OCI-LY3 (cell line): Measurements from ENCODE around the gene PRSS50.

Source experiments
- H2AFZ ChIP-seq: fragments of 200-600, 300-600 bp; shearing (Covaris generic); 2 replicates; pipeline ENCODE4 v1.6.0; 2014; ENCODE audit warnings: antibody characterized with exemption, low read depth, low read length
- H3K27ac ChIP-seq: fragments of 200-600, 300-600 bp; sonication (generic); 2 replicates; pipeline ENCODE4 v1.5.1; 2014; ENCODE audit warnings: mild to moderate bottlenecking, low read length, moderate library complexity, mixed read lengths
- H3K27me3 ChIP-seq: fragments of 200-600, 300-600 bp; sonication (generic); 2 replicates; pipeline ENCODE4 v1.6.1; 2014; ENCODE audit warnings: low read depth, low read length, mixed read lengths
- H3K36me3 ChIP-seq: fragments of 200-600, 300-600 bp; sonication (generic); replicated peaks from 2 replicates; pipeline ENCODE3; 2014; ENCODE audit warnings: low read depth, low read length, mixed read lengths
- H3K4me1 ChIP-seq: fragments of 300-600, 200-600 bp; sonication (generic); 2 replicates; pipeline ENCODE4 v1.6.1; 2014; ENCODE audit warnings: low read length, mixed read lengths
- H3K4me2 ChIP-seq: fragments of 200-600, 300-600 bp; sonication (generic); 2 replicates; pipeline ENCODE4 v1.6.1; 2014; ENCODE audit warnings: low read length, mixed read lengths
- H3K4me3 ChIP-seq: fragments of 300-600, 200-600 bp; sonication (generic); 2 replicates; pipeline ENCODE4 v1.5.1; 2014; ENCODE audit warnings: antibody characterized with exemption, mild to moderate bottlenecking, low read length, moderate library complexity
- H3K79me2 ChIP-seq: fragments of 300-600, 200-600 bp; shearing (Covaris generic); 2 replicates; pipeline ENCODE4 v1.6.1; 2014; ENCODE audit warnings: mild to moderate bottlenecking, low read length, mixed read lengths
- H3K9ac ChIP-seq: fragments of 300-600, 200-600 bp; shearing (Covaris generic); 2 replicates; pipeline ENCODE4 v1.6.0; 2014; ENCODE audit warnings: mild to moderate bottlenecking, low read length, moderate library complexity
- H3K9me3 ChIP-seq: fragments of 200-600, 300-600 bp; shearing (Covaris generic); 2 replicates; pipeline ENCODE4 v1.6.1; 2014; ENCODE audit warnings: low read length, mixed read lengths; ENCODE audit not compliant: insufficient read depth
- H4K20me1 ChIP-seq: fragments of 200-600, 300-600 bp; sonication (generic); 2 replicates; pipeline ENCODE4 v1.6.1; 2016; ENCODE audit warnings: low read length, mixed read lengths; ENCODE audit not compliant: insufficient read depth
- EZH2phosphoT487 ChIP-seq: fragments of 200-600 bp; shearing (Covaris generic); IDR thresholded peaks from 2 replicates; pipeline ENCODE4 v1.6.1; 2018; ENCODE audit warnings: antibody characterized with exemption, mixed run types, low read depth
- TF ChIP-seq, protein P1 (sequence below): fragments of 200-600, 300-600 bp; sonication (generic); IDR thresholded peaks from 2 replicates; pipeline ENCODE4 v1.5.1; 2014; ENCODE audit warnings: antibody characterized with exemption, low read length, low read depth

PRSS50 gene

DNA sequence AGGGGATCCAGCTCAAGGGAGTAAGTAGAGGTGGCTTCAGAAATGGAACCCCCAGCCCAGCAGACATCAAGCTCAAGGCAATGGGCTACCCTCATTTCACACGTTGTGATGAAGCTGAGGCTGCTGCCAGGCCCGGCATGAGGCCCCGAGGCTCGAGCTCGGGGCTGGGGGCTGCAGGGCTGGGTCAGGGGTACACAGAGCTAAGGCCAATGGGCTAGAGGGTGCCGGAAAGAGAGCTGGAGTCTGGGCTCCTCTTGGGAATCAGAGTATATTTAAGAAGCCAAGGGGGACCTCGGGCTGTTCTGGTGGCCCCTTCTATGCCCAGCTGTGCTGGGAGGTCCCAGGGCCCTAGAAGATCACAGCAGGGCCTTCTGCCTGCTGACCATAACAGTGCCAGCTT lies 7.4 kb downstream of the PRSS50 start:
- H3K4me2 ChIP-seq, result no peak overlapping the region
- no peaks in the 10 kb centered on the region for H3K27me3 ChIP-seq
- H3K79me2 ChIP-seq, result no peaks in the 10 kb centered on the region
- TF ChIP-seq, protein P1, sequence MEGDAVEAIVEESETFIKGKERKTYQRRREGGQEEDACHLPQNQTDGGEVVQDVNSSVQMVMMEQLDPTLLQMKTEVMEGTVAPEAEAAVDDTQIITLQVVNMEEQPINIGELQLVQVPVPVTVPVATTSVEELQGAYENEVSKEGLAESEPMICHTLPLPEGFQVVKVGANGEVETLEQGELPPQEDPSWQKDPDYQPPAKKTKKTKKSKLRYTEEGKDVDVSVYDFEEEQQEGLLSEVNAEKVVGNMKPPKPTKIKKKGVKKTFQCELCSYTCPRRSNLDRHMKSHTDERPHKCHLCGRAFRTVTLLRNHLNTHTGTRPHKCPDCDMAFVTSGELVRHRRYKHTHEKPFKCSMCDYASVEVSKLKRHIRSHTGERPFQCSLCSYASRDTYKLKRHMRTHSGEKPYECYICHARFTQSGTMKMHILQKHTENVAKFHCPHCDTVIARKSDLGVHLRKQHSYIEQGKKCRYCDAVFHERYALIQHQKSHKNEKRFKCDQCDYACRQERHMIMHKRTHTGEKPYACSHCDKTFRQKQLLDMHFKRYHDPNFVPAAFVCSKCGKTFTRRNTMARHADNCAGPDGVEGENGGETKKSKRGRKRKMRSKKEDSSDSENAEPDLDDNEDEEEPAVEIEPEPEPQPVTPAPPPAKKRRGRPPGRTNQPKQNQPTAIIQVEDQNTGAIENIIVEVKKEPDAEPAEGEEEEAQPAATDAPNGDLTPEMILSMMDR, result no peak
- TF ChIP-seq EZH2phosphoT487, result no peak
- H3K36me3 ChIP-seq, result peaks cover 29% of the 10 kb centered on the region
- no peaks in the 10 kb centered on the region for H3K9me3 ChIP-seq
- no peak overlapping the region for H3K9ac ChIP-seq
- H2AFZ ChIP-seq, result no peak overlapping the region
- H3K27ac ChIP-seq, result no peak overlapping the region
- H3K4me1 ChIP-seq, result peaks cover 11% of the 10 kb centered on the region
- H4K20me1 ChIP-seq, result peaks cover 15% of the 10 kb centered on the region
- no peak overlapping the region for H3K4me3 ChIP-seq

DNA sequence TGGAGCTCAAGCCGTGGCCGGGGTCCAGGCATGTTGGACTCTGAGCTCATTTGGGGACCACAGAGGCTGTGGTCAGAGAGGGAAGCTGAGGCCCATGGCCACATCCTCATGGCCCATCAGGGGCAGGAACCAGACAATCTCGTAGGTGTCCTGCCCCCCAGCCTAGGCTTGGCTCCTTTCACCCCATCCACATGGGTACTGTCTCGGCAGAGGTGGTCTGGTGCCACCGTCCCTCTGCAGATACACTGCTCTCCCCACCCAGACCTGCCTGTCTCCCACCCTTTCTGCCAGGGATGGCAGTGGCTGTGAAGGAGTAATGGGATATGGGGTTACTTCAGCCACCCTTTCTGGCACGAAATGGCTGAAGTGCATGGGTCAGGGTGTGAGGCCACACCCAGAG lies 7.9 kb downstream of the PRSS50 start:
- Histone ChIP-seq H3K79me2 (no peaks in the 10 kb centered on the region), H3K27ac (no peak overlapping the region), H2AFZ (no peak overlapping the region), H3K4me2 (no peak overlapping the region), H3K36me3 (peaks cover 29% of the 10 kb centered on the region), H3K27me3 (no peaks in the 10 kb centered on the region), H3K4me1 (peaks cover 11% of the 10 kb centered on the region), H4K20me1 (peaks cover 19% of the 10 kb centered on the region), H3K4me3 (no peak overlapping the region), H3K9ac (no peak overlapping the region), H3K9me3 (no peaks in the 10 kb centered on the region)
- TF ChIP-seq, protein P1, result no peak
- TF ChIP-seq EZH2phosphoT487, result no peak

DNA sequence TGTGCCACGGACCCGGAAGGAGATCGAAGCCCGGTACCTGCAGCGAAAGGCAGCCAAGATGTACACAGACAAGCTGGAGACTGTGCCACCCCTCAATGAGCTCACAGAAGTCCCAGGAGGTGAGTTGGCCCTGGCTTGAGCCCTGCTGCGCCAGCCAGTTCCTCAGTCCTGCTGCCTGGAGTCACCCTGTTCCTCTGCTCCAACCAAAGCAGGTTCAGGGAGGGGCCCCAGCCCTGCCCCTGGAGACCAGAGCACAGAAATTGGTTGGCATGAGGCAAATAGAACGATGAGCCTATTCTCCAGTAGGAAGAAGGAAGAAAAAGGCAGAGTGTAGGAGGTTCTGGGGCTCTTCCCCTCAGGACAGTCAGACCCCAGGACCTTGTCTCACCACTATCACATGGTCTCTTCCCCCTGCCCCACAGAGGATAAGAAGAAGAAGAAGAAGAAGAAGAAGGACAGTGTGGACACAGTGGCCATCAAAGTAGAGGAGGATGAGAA lies 8.5 kb downstream of the PRSS50 start:
- Histone ChIP-seq H3K9ac (no peak overlapping the region), H3K4me1 (peaks cover 7% of the 10 kb centered on the region), H3K4me3 (no peak overlapping the region), H2AFZ (no peak overlapping the region), H3K79me2 (no peaks in the 10 kb centered on the region), H3K36me3 (peaks cover 29% of the 10 kb centered on the region), H3K9me3 (no peaks in the 10 kb centered on the region), H4K20me1 (peaks cover 21% of the 10 kb centered on the region), H3K27me3 (no peaks in the 10 kb centered on the region), H3K27ac (no peak overlapping the region), H3K4me2 (no peak overlapping the region)
- no peak for TF ChIP-seq EZH2phosphoT487
- TF ChIP-seq, protein P1, result no peak

DNA sequence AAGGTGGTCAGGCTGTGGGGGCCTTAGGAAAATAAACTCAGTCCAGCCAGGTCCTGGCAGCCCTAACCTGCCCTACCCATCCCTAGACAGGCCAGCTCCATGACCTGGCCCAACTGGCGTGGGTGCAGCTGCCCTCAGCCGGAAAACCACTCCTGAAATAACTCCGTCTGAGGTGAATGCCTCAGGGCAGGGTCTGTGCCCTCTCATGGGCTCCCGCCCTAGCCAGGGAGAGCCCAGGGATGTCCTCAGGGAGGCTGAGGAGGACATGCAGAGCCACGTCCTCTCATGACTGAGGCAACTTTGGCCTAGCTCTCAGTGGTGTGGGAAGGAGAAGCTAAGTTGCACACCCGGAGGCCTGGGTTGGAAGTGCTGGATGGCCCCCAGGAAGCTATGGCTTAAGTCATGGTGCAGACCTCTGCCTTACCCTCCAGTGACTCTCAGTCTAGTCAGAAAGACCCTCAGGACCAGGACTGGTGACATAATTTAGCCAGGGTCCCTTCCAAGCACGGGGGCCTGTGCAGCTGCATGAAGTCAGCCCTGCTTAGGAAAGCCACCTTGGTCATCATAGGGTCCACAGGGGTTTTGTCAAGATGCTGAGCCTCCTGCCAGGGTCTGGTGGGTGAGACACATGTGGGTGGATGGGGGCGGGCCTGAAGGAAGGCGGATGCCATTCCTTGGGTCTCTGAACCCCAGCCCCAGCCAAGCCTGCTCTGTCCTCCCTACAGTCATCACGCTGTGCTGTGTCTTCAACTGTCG lies 9.1 kb downstream of the PRSS50 start:
- TF ChIP-seq EZH2phosphoT487, result no peak
- TF ChIP-seq, protein P1, result no peak
- H3K9me3 ChIP-seq, result no peaks in the 10 kb centered on the region
- peaks cover 28% of the 10 kb centered on the region for H4K20me1 ChIP-seq
- no peak overlapping the region for H3K27ac ChIP-seq
- peaks cover 1% of the 10 kb centered on the region; the same call in 1 of the 2 replicates for H3K4me1 ChIP-seq
- no peak overlapping the region for H3K4me2 ChIP-seq
- H3K36me3 ChIP-seq, result peaks cover 29% of the 10 kb centered on the region
- no peak overlapping the region for H2AFZ ChIP-seq
- H3K27me3 ChIP-seq, result no peaks in the 10 kb centered on the region
- no peaks in the 10 kb centered on the region for H3K79me2 ChIP-seq
- no peak overlapping the region for H3K4me3 ChIP-seq
- no peak overlapping the region for H3K9ac ChIP-seq
